ENCODE data around the gene HIBCH.
"Not testable (repeated sequence)": the region's sequence is repeated elsewhere in the genome, so short reads cannot be mapped to it uniquely, and the experiment has no call there.

The HIBCH gene

GRCh38 chr2:190342611-190343010 lies 23.0 kb upstream of the HIBCH start:
- DNase-seq (ENCODE audit: low spot score), result no peak

GRCh38 chr2:190340369-190340768 lies 20.7 kb upstream of the HIBCH start:
- no peak for DNase-seq (ENCODE audit: low spot score)

- no peak for DNase-seq (ENCODE audit: low spot score)
These were observed 19.8 kb upstream of the HIBCH start for GRCh38 chr2:190339394-190339793.

- DNase-seq (ENCODE audit: low spot score), result no peak
These were observed 18.8 kb upstream of the HIBCH start for GRCh38 chr2:190338453-190338852.

GRCh38 chr2:190336420-190336819 lies 16.8 kb upstream of the HIBCH start:
- DNase-seq (ENCODE audit: low spot score), result no peak

GRCh38 chr2:190335584-190335983 lies 16.0 kb upstream of the HIBCH start:
- DNase-seq (ENCODE audit: low spot score), result not testable (repeated sequence)

GRCh38 chr2:190335225-190335559 lies 15.6 kb upstream of the HIBCH start:
- no peak for DNase-seq (ENCODE audit: low spot score)

- no peak for DNase-seq (ENCODE audit: low spot score)
These were observed 15.0 kb upstream of the HIBCH start for GRCh38 chr2:190334479-190335224.

GRCh38 chr2:190333928-190334327 lies 14.3 kb upstream of the HIBCH start:
- no peak for DNase-seq (ENCODE audit: low spot score)

- DNase-seq (ENCODE audit: low spot score), result no peak
These were observed 13.8 kb upstream of the HIBCH start for GRCh38 chr2:190333395-190333794.

GRCh38 chr2:190328573-190329147 lies 9.0 kb upstream of the HIBCH start:
- DNase-seq (ENCODE audit: low spot score), result no peak

GRCh38 chr2:190327867-190328572 lies 8.4 kb upstream of the HIBCH start:
- no peak for DNase-seq (ENCODE audit: low spot score)

GRCh38 chr2:190325588-190325987 lies 6.0 kb upstream of the HIBCH start:
- no peak for DNase-seq (ENCODE audit: low spot score)

GRCh38 chr2:190323406-190323805 lies 3.8 kb upstream of the HIBCH start:
- no peak for DNase-seq (ENCODE audit: low spot score)

GRCh38 chr2:190320696-190321095 lies 1.1 kb upstream of the HIBCH start:
- no peak for DNase-seq (ENCODE audit: low spot score)

- DNase-seq (ENCODE audit: low spot score), result no peak
These were observed 583 bp downstream of the HIBCH start for GRCh38 chr2:190318931-190319554.

- no peak for DNase-seq (ENCODE audit: low spot score)
These were observed 1.1 kb downstream of the HIBCH start for GRCh38 chr2:190318514-190318913.

- DNase-seq (ENCODE audit: low spot score), result no peak
These were observed 4.4 kb downstream of the HIBCH start for GRCh38 chr2:190315273-190315672.

GRCh38 chr2:190313880-190314279 lies 5.7 kb downstream of the HIBCH start:
- no peak for DNase-seq (ENCODE audit: low spot score)

- DNase-seq (ENCODE audit: low spot score), result not testable (repeated sequence)
These were observed 7.0 kb downstream of the HIBCH start for GRCh38 chr2:190312635-190313025.

- DNase-seq (ENCODE audit: low spot score), result no peak
These were observed 7.6 kb downstream of the HIBCH start for GRCh38 chr2:190311893-190312634.

- no peak for DNase-seq (ENCODE audit: low spot score)
These were observed 11.6 kb downstream of the HIBCH start for GRCh38 chr2:190308031-190308430.
